ENCODE results near the gene IPO8.
"Not testable (repeated sequence)": the region's sequence is repeated elsewhere in the genome, so short reads cannot be mapped to it uniquely, and the experiment has no call there.

IPO8 gene

GRCh38 chr12:30610718-30611117 lies 85.0 kb downstream of the IPO8 start:
- in situ Hi-C loops (cut with HindIII; ENCODE audit: low sequenced_read_pairs) = no loop called here

GRCh38 chr12:30609819-30610218 lies 85.8 kb downstream of the IPO8 start:
- in situ Hi-C loops (cut with HindIII; ENCODE audit: low sequenced_read_pairs) = not testable (repeated sequence)

- in situ Hi-C loops (cut with HindIII; ENCODE audit: low sequenced_read_pairs) = not testable (repeated sequence)
These were observed 91.4 kb downstream of the IPO8 start for GRCh38 chr12:30604302-30604701.

GRCh38 chr12:30603129-30603528 lies 92.5 kb downstream of the IPO8 start:
- in situ Hi-C loops (cut with HindIII; ENCODE audit: low sequenced_read_pairs) = no loop called here

- in situ Hi-C loops (cut with HindIII; ENCODE audit: low sequenced_read_pairs) = no loop called here
These were observed 93.0 kb downstream of the IPO8 start for GRCh38 chr12:30602678-30603077.

GRCh38 chr12:30599608-30600007 lies 96.1 kb downstream of the IPO8 start:
- in situ Hi-C loops (cut with HindIII; ENCODE audit: low sequenced_read_pairs) = no loop called here

GRCh38 chr12:30598889-30599288 lies 96.8 kb downstream of the IPO8 start:
- in situ Hi-C loops (cut with HindIII; ENCODE audit: low sequenced_read_pairs) = no loop called here

GRCh38 chr12:30595742-30596141 lies 99.9 kb downstream of the IPO8 start:
- in situ Hi-C loops (cut with HindIII; ENCODE audit: low sequenced_read_pairs) = no loop called here

GRCh38 chr12:30594509-30594908 lies 101.2 kb downstream of the IPO8 start:
- in situ Hi-C loops (cut with HindIII; ENCODE audit: low sequenced_read_pairs) = no loop called here

- in situ Hi-C loops (cut with HindIII; ENCODE audit: low sequenced_read_pairs) = not testable (repeated sequence)
These were observed 107.1 kb downstream of the IPO8 start for GRCh38 chr12:30588572-30588971.

GRCh38 chr12:30587782-30588181 lies 107.9 kb downstream of the IPO8 start:
- in situ Hi-C loops (cut with HindIII; ENCODE audit: low sequenced_read_pairs) = no loop called here

GRCh38 chr12:30585877-30586276 lies 109.8 kb downstream of the IPO8 start:
- in situ Hi-C loops (cut with HindIII; ENCODE audit: low sequenced_read_pairs) = no loop called here

GRCh38 chr12:30582943-30583342 lies 112.7 kb downstream of the IPO8 start:
- in situ Hi-C loops (cut with HindIII; ENCODE audit: low sequenced_read_pairs) = no loop called here

GRCh38 chr12:30580344-30580743 lies 115.3 kb downstream of the IPO8 start:
- in situ Hi-C loops (cut with HindIII; ENCODE audit: low sequenced_read_pairs) = no loop called here
